ENCODE data around the gene MDK. TPM values are rescaled to one million over a fixed set of nuclear protein-coding genes. Genes with fewer than 3 reads are reported as not detected.
A peak's percentile ranks its signal among the peaks of the same experiment; 100 is the strongest.

Gene MDK
- total and polyA plus RNA-seq, 8 donors: 4.3 to 84.4 (median 21.9) TPM

GRCh38 chr11:46387456-46387855, 6.0 kb downstream of the MDK start:
- peaks cover 0 to 9% (median 6%) of the 10 kb centered on the region in 3 donors for H3K4me1 ChIP-seq
- no peak for DNase-seq
- no peak overlapping the region for H3K27ac ChIP-seq
- intact Hi-C loops (cut with DNase I): loop anchor here in 1 of 3 donors (5.0 kb wide), 1 partner anchor 140 kb away; no protein-coding TSS in a partner anchor
- ATAC-seq: no peak
- H3K9me3 ChIP-seq: no peaks in the 10 kb centered on the region
- H3K36me3 ChIP-seq: no peaks in the 10 kb centered on the region
- no peak overlapping the region for H3K4me3 ChIP-seq
- peaks cover 0 to 26% (median 3%) of the 10 kb centered on the region in 4 donors for H3K27me3 ChIP-seq
- 61 to 75% methylated on average over 5 of the region's 5 CpGs for WGBS, 2 donors
- TF ChIP-seq CTCF (IDR thresholded peaks at IDR 0.05): no peak
- FAIRE-seq: no peak

DNA sequence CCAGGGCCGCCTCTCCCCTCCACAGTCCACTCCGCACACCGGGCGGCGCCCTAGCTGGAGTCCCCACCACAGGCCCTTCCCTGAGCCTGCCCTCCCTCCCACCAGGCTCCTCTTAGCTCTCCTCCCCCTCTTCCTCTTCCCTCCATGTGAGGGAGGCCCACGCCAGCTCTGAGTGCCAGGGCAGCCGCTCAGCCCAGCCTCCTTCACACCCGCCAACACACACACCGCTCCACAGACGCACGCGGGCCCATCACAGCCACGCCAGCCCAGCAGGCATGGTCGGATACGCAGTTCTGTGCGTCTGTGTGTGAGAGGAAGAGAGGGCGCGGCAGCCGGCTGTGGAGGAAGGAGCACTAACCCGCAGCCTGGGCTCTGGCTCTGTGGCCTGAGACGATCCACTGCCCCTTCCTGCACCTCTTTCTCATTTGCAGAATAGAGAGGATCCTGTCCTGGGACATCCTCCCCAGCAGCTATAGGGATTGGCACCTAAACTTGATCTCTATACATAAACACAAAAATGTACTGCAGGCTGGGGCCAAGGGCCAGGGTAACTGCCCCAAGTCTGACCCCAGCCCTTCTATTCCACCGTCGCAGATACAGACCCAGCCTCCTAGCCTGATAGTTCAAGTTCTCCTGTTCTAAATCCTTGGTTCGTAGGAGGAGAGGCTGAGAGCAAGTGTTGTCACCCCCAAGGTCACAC, 6.6 kb downstream of the MDK start:
- intact Hi-C loops (cut with DNase I): loop anchor here in 1 of 3 donors (5.0 kb wide), 1 partner anchor 139 kb away; no protein-coding TSS in a partner anchor
- FAIRE-seq (no peak), ATAC-seq (no peak), DNase-seq (no peak)
- peaks cover 0 to 9% (median 6%) of the 10 kb centered on the region in 3 donors for H3K4me1 ChIP-seq
- H3K27me3 ChIP-seq: peaks cover 0 to 26% (median 3%) of the 10 kb centered on the region in 4 donors
- 34 to 47% methylated on average over 22 to 24 of the region's 24 CpGs for WGBS, 2 donors
- no peak overlapping the region for H3K27ac ChIP-seq
- H3K9me3 ChIP-seq: no peaks in the 10 kb centered on the region
- no peak for TF ChIP-seq CTCF (IDR thresholded peaks at IDR 0.05)
- H3K36me3 ChIP-seq: no peaks in the 10 kb centered on the region
- H3K4me3 ChIP-seq: no peak overlapping the region

GRCh38 chr11:46388619-46389449, 7.4 kb downstream of the MDK start:
- ATAC-seq (no peak), FAIRE-seq (no peak), DNase-seq (peak in 1 of 6 donors; percentile 8)
- H3K4me1 ChIP-seq: peaks cover 0 to 9% (median 6%) of the 10 kb centered on the region in 3 donors
- H3K27ac ChIP-seq: no peak overlapping the region
- peak overlapping the region in 1 of 4 donors; percentile 33 for H3K4me3 ChIP-seq
- intact Hi-C loops (cut with DNase I): loop anchor here in 1 of 3 donors (5.0 kb wide), 1 partner anchor 138 kb away; no protein-coding TSS in a partner anchor
- 5% methylated on average over 20 to 21 of the region's 21 CpGs for WGBS, 2 donors
- no peaks in the 10 kb centered on the region for H3K36me3 ChIP-seq
- TF ChIP-seq CTCF (IDR thresholded peaks at IDR 0.05): no peak
- H3K9me3 ChIP-seq: no peaks in the 10 kb centered on the region
- peaks cover 0 to 26% (median 3%) of the 10 kb centered on the region in 4 donors for H3K27me3 ChIP-seq

DNA sequence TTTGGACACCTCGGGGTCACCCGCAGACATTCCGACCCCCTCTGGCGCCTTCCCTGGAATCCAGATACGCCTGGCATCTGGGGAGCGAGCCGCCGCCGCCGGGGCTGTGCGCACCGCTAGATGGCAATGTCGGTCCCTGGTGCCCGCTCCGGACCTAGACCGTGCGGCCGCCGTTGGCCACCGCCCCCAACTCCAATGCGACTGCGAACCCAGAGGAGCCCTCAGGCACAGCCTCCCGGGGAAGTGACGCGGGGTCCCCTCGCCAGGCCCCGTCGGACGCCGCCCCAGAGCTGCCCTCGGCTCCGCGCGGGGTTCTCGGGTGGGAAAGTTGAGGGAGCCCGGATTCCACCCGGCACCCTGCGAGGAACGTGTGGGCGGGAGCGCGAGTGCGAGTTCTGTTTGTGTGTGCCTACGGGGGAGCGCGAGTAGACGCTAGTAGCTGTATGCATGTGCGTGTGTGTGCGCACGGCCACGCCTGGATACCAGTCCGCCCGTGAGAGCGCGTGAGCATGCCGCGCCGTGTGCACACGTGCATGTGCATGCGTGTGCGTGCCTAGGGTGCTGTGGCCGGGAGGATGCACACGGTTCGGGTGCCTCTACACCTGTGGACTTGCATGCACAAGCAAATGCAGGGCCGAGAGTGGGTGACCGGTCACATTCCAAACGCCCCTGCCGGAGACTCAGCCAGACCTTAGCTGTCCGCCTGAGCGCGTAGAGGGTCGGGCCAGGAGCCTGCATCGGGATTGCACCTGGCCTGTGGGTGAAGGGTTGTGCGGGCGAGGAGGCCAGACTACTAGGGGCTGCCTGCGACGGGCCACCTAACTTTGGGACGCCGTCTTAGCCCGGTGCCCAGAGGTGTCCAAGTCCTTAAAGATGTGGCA, 8.2 kb downstream of the MDK start:
- ATAC-seq (peak; percentile 67 to 85 (median 74)), DNase-seq (peak; percentile 61 to 92 (median 75)), FAIRE-seq (no peak)
- Histone ChIP-seq H3K36me3 (no peaks in the 10 kb centered on the region), H3K4me3 (peak overlapping the region; percentile 23 to 55 (median 31)), H3K27ac (no peak overlapping the region), H3K4me1 (peaks cover 0 to 9% (median 6%) of the 10 kb centered on the region in 3 donors), H3K27me3 (peaks cover 0 to 26% (median 3%) of the 10 kb centered on the region in 4 donors), H3K9me3 (no peaks in the 10 kb centered on the region)
- WGBS, 2 donors: 2% methylated on average over 80 of the region's 80 CpGs
- intact Hi-C loops (cut with DNase I): loop anchor here in 1 of 3 donors (5.0 kb wide), 1 partner anchor 138 kb away; no protein-coding TSS in a partner anchor
- TF ChIP-seq CTCF (IDR thresholded peaks at IDR 0.05): peak; percentile 66 to 86 (median 77)

Data from pancreas (tissue), 10 donors.